Loucy (cell line): Measurements from ENCODE around the gene PIGM.

Experiments used
- EZH2phosphoT487 ChIP-seq: fragments of 200-600 bp; IDR thresholded peaks from 2 replicates; pipeline ENCODE4 v1.6.1; 2018; ENCODE audit warnings: antibody characterized with exemption, mild to moderate bottlenecking, moderate library complexity, borderline replicate concordance
- TF ChIP-seq, protein P1 (sequence below): fragments of 200-600 bp; sonication (generic); conservative IDR thresholded peaks from 2 replicates; pipeline ENCODE4 v1.5.1; 2014; ENCODE audit warnings: mild to moderate bottlenecking, antibody characterized with exemption, low read length

- TF ChIP-seq, protein P1, sequence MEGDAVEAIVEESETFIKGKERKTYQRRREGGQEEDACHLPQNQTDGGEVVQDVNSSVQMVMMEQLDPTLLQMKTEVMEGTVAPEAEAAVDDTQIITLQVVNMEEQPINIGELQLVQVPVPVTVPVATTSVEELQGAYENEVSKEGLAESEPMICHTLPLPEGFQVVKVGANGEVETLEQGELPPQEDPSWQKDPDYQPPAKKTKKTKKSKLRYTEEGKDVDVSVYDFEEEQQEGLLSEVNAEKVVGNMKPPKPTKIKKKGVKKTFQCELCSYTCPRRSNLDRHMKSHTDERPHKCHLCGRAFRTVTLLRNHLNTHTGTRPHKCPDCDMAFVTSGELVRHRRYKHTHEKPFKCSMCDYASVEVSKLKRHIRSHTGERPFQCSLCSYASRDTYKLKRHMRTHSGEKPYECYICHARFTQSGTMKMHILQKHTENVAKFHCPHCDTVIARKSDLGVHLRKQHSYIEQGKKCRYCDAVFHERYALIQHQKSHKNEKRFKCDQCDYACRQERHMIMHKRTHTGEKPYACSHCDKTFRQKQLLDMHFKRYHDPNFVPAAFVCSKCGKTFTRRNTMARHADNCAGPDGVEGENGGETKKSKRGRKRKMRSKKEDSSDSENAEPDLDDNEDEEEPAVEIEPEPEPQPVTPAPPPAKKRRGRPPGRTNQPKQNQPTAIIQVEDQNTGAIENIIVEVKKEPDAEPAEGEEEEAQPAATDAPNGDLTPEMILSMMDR: no peak
- TF ChIP-seq EZH2phosphoT487: no peak
Observed at GRCh38 chr1:159977364-159978106, 54.3 kb downstream of the PIGM start.
